HG02973 (cell line): ENCODE data around the gene DISP2.
A peak's percentile ranks its signal among the peaks of the same experiment; 100 is the strongest.

Experiments used
- ATAC-seq: cut with Tn5 transposase; IDR thresholded peaks from one replicate; pipeline ENCODE4 v1.9.1; 2021; ENCODE audit warnings: moderate library complexity; ENCODE audit not compliant: unreplicated experiment

DISP2 gene

GRCh38 chr15:40361640-40362039 lies 3.6 kb downstream of the DISP2 start:
- no peak for ATAC-seq

GRCh38 chr15:40363611-40364010 lies 5.6 kb downstream of the DISP2 start:
- ATAC-seq = no peak

GRCh38 chr15:40364251-40364650 lies 6.2 kb downstream of the DISP2 start:
- no peak for ATAC-seq

- no peak for ATAC-seq
Observed at GRCh38 chr15:40365016-40365415, 7.0 kb downstream of the DISP2 start.

- no peak for ATAC-seq
Observed at GRCh38 chr15:40365624-40366456, 7.8 kb downstream of the DISP2 start.

GRCh38 chr15:40366457-40367370 lies 8.7 kb downstream of the DISP2 start:
- no peak for ATAC-seq

GRCh38 chr15:40367371-40367685 lies 9.3 kb downstream of the DISP2 start:
- ATAC-seq = no peak

GRCh38 chr15:40367686-40368611 lies 9.9 kb downstream of the DISP2 start:
- ATAC-seq = peak; percentile 79

GRCh38 chr15:40368719-40369473 lies 10.9 kb downstream of the DISP2 start:
- no peak for ATAC-seq

GRCh38 chr15:40369474-40369869 lies 11.5 kb downstream of the DISP2 start:
- ATAC-seq = no peak

GRCh38 chr15:40369971-40370370 lies 12.0 kb downstream of the DISP2 start:
- no peak for ATAC-seq

GRCh38 chr15:40372981-40373380 lies 15.0 kb downstream of the DISP2 start:
- no peak for ATAC-seq

- no peak for ATAC-seq
Observed at GRCh38 chr15:40377606-40378005, 19.6 kb downstream of the DISP2 start.

GRCh38 chr15:40379374-40379773 lies 21.4 kb downstream of the DISP2 start:
- ATAC-seq = no peak

- ATAC-seq = no peak
Observed at GRCh38 chr15:40379853-40380252, 21.8 kb downstream of the DISP2 start.

GRCh38 chr15:40380636-40381035 lies 22.6 kb downstream of the DISP2 start:
- no peak for ATAC-seq

GRCh38 chr15:40381818-40382529 lies 24.0 kb downstream of the DISP2 start:
- ATAC-seq = no peak

- peak; percentile 85 for ATAC-seq
Observed at GRCh38 chr15:40382580-40383456, 24.8 kb downstream of the DISP2 start, which contains the start of gene KNSTRN. KNSTRN (plus strand) TSS chr15:40382721; CDS start chr15:40382836, 115 bp downstream.

GRCh38 chr15:40386480-40386879 lies 28.5 kb downstream of the DISP2 start:
- ATAC-seq = no peak
